Stomach (tissue), 9 donors: ENCODE measurements around the gene EPG5. TPM values are rescaled to one million over a fixed set of nuclear protein-coding genes. Genes with fewer than 3 reads are reported as not detected.
A peak's percentile ranks its signal among the peaks of the same experiment; 100 is the strongest.

Experiments used
- DNase-seq, 2 donors: peaks; one replicate each; pipeline versions ENCODE4 v3.0.0 to v3.0.0-alpha.2; 2013 to 2019
- H3K27ac ChIP-seq, 5 donors: fragments of 200-600 bp in 4 of 5; sonication (generic) in 4 of 5; one replicate each; pipeline ENCODE4 v1.5.1; 2013 to 2019; ENCODE audit warnings: mild to moderate bottlenecking in 1 of 5, moderate library complexity in 1 of 5
- H3K27me3 ChIP-seq, 3 donors: fragments of 200-600 bp; sonication (generic); one replicate each; pipeline ENCODE4 v1.5.1; 2017 to 2019; ENCODE audit warnings: mixed run types in 1 of 3
- H3K36me3 ChIP-seq, 4 donors: fragments of 200-600 bp; sonication (generic); 1 replicate in 3 of 4; 2 replicates in 1 of 4; pipeline ENCODE4 v1.5.1; 2016 to 2019
- H3K4me1 ChIP-seq, 4 donors: fragments of 200-600 bp; sonication (generic); one replicate each; pipeline ENCODE4 v1.5.1; 2016 to 2019
- H3K4me3 ChIP-seq, 4 donors: fragments of 200-600 bp; sonication (generic) in 3 of 4; one replicate each; pipeline ENCODE4 v1.5.1; 2016 to 2019; ENCODE audit warnings: mild to moderate bottlenecking in 1 of 4
- H3K9me3 ChIP-seq, 4 donors: fragments of 200-600 bp; sonication (generic); one replicate each; pipeline ENCODE4 v1.5.1; 2016 to 2019
- EP300 ChIP-seq: sonication (generic); formaldehyde crosslinking; IDR thresholded peaks from one replicate; pipeline ENCODE4 v1.6.1; 2017; ENCODE audit warnings: antibody characterized with exemption
- POLR2A ChIP-seq, 4 donors: fragments of 450-650 bp; IDR thresholded peaks; one replicate each; pipeline ENCODE4 v1.6.1; 2016; ENCODE audit warnings: antibody characterized with exemption in 4 of 4, control low read depth in 2 of 4, mild to moderate bottlenecking in 1 of 4, moderate library complexity in 1 of 4
- POLR2AphosphoS5 ChIP-seq, 3 donors: sonication (generic); formaldehyde crosslinking; IDR thresholded peaks; one replicate each; pipeline ENCODE4 v1.6.1; 2016; ENCODE audit warnings: antibody characterized with exemption in 3 of 3
- WGBS, 5 donors: extraction: QIAGEN DNeasy Blood & Tissue Kit in 3 of 5; methylation state at CpG; one replicate each; pipeline versions ENCODE4 v1.1.5 to v1.1.7; 2013 to 2018; 5-methylcytosine and 5-hydroxymethylcytosine counted together
- intact Hi-C: fragments of 100-400 bp; cut with DNase I; formaldehyde crosslinking; loops from one replicate; pipeline ENCODE4 v1.15.1; 2023; ENCODE audit warnings: low total_unique reads
- polyA plus RNA-seq, 3 donors: library from polyadenylated mRNA; stranded (reverse); fragments of 200-250 nt; gene quantifications; one replicate each; pipeline ENCODE4 v1.2.3, GENCODE V29; 2013
- total RNA-seq, 5 donors: library from RNA; depleted of rRNA; stranded (reverse); fragments of >200 nt; gene quantifications; one replicate each; pipeline versions ENCODE4 v1.1.0 to v1.2.3, GENCODE V29; 2014 to 2016
- TF ChIP-seq, protein P1 (sequence below), 7 experiments: fragments of 450-650 bp in 4 of 7; fragments of 200-600 bp in 3 of 7; sonication (generic) in 3 of 7; IDR thresholded peaks; one replicate each; pipeline ENCODE4 v1.5.1; 2016 to 2019; ENCODE audit warnings: antibody characterized with exemption in 7 of 7, control low read depth in 2 of 7, mild to moderate bottlenecking in 1 of 7
- donor health status: healthy with polysubstance abuse.
- donor health status: Bipolar disorder and iron deficiency.
- donor health status: healthy.

Gene EPG5
- total and polyA plus RNA-seq, 8 donors: 2.0 to 52.9 (median 17.7) TPM

GRCh38 chr18:46001074-46001473 lies 33.9 kb upstream of the EPG5 start:
- H3K36me3 ChIP-seq: peaks cover 0 to 26% (median 13%) of the 10 kb centered on the region in 4 donors
- DNase-seq: no peak
- H3K9me3 ChIP-seq: no peaks in the 10 kb centered on the region
- TF ChIP-seq, protein P1, sequence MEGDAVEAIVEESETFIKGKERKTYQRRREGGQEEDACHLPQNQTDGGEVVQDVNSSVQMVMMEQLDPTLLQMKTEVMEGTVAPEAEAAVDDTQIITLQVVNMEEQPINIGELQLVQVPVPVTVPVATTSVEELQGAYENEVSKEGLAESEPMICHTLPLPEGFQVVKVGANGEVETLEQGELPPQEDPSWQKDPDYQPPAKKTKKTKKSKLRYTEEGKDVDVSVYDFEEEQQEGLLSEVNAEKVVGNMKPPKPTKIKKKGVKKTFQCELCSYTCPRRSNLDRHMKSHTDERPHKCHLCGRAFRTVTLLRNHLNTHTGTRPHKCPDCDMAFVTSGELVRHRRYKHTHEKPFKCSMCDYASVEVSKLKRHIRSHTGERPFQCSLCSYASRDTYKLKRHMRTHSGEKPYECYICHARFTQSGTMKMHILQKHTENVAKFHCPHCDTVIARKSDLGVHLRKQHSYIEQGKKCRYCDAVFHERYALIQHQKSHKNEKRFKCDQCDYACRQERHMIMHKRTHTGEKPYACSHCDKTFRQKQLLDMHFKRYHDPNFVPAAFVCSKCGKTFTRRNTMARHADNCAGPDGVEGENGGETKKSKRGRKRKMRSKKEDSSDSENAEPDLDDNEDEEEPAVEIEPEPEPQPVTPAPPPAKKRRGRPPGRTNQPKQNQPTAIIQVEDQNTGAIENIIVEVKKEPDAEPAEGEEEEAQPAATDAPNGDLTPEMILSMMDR (IDR thresholded peaks at IDR 0.05): no peak
- TF ChIP-seq POLR2A (IDR thresholded peaks at IDR 0.05): no peak
- TF ChIP-seq EP300: no peak
- TF ChIP-seq POLR2AphosphoS5 (IDR thresholded peaks at IDR 0.05): no peak
- no peaks in the 10 kb centered on the region for H3K27me3 ChIP-seq
- H3K4me1 ChIP-seq: no peaks in the 10 kb centered on the region
- no peak overlapping the region for H3K4me3 ChIP-seq
- H3K27ac ChIP-seq: no peak overlapping the region
- intact Hi-C loops: no loop called here
- 58 to 66% (median 64%) methylated on average over 1 of the region's 1 CpG for WGBS, 5 donors

GRCh38 chr18:45999536-45999935 lies 32.4 kb upstream of the EPG5 start:
- DNase-seq: no peak
- Histone ChIP-seq H3K4me3 (no peak overlapping the region), H3K36me3 (peaks cover 0 to 31% (median 20%) of the 10 kb centered on the region in 4 donors), H3K9me3 (no peaks in the 10 kb centered on the region), H3K4me1 (no peaks in the 10 kb centered on the region), H3K27ac (no peak overlapping the region), H3K27me3 (no peaks in the 10 kb centered on the region)
- intact Hi-C loops: no loop called here
- WGBS, 5 donors: 81 to 88% (median 85%) methylated on average over 3 of the region's 3 CpGs
- no peak for TF ChIP-seq EP300
- TF ChIP-seq POLR2A (IDR thresholded peaks at IDR 0.05): no peak
- no peak for TF ChIP-seq POLR2AphosphoS5 (IDR thresholded peaks at IDR 0.05)
- TF ChIP-seq, protein P1 (IDR thresholded peaks at IDR 0.05): no peak

- peaks cover 0 to 33% (median 21%) of the 10 kb centered on the region in 4 donors for H3K36me3 ChIP-seq
- H3K27ac ChIP-seq: peak overlapping the region in 2 of 5 donors; percentile 6 to 32
- no peaks in the 10 kb centered on the region for H3K4me1 ChIP-seq
- WGBS, 5 donors: 61 to 75% (median 73%) methylated on average over 3 of the region's 3 CpGs
- H3K4me3 ChIP-seq: no peak overlapping the region
- H3K9me3 ChIP-seq: no peaks in the 10 kb centered on the region
- intact Hi-C loops: no loop called here
- H3K27me3 ChIP-seq: no peaks in the 10 kb centered on the region
- DNase-seq: no peak
- TF ChIP-seq, protein P1 (IDR thresholded peaks at IDR 0.05): no peak
- TF ChIP-seq POLR2AphosphoS5 (IDR thresholded peaks at IDR 0.05): no peak
- no peak for TF ChIP-seq EP300
- TF ChIP-seq POLR2A (IDR thresholded peaks at IDR 0.05): no peak
These were observed 31.1 kb upstream of the EPG5 start for GRCh38 chr18:45998244-45998643.

- Histone ChIP-seq H3K9me3 (no peaks in the 10 kb centered on the region), H3K27ac (peak overlapping the region in 2 of 5 donors; percentile 6 to 32), H3K4me1 (no peaks in the 10 kb centered on the region), H3K27me3 (no peaks in the 10 kb centered on the region), H3K4me3 (no peak overlapping the region), H3K36me3 (peaks cover 0 to 31% (median 21%) of the 10 kb centered on the region in 4 donors)
- 73 to 83% (median 78%) methylated on average over 3 to 8 of the region's 8 CpGs for WGBS, 5 donors
- TF ChIP-seq POLR2AphosphoS5 (IDR thresholded peaks at IDR 0.05) (no peak), EP300 (no peak), POLR2A (IDR thresholded peaks at IDR 0.05) (no peak)
- TF ChIP-seq, protein P1 (IDR thresholded peaks at IDR 0.05): no peak
- DNase-seq: no peak
- intact Hi-C loops: no loop called here
These were observed 30.6 kb upstream of the EPG5 start for GRCh38 chr18:45997700-45998151.
